Measurements from ENCODE around the gene WWC2. TPM values are rescaled to one million over a fixed set of nuclear protein-coding genes. Genes with fewer than 3 reads are reported as not detected.

Gene WWC2
- total RNA-seq, 2 experiments from 2014 or later: not detected

DNA sequence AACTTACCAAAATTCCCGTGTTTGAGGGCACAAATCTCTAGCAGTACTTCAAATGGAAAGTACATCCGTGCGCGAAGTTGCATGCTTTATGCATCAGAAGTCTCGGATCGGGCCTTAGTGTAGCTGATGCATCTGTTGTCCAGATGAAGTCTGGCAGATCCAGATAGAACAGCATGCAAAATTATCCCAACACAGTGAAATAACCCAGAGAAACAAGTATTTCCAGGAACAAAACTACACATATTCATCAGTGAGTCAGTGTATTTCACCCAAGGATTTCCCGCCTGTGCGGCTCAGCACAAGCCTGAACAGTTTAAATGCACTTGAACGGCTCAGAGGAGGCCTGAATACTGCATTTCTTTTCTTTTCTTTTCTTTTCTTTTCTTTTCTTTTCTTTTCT lies 250.6 kb downstream of the WWC2 start:
- intact Hi-C loops (cut with micrococcal nuclease; ENCODE audit: unreplicated experiment): no loop called here
- ChIA-PET POLR2A (no interaction called here), CTCF (ENCODE audit: unreplicated experiment) (no interaction called here)
- DNase-seq (ENCODE audit: low spot score): no peak
- Histone ChIP-seq H4K20me1 (ENCODE audit: insufficient read depth, low read length) (no peaks in the 10 kb centered on the region), H3K4me3 (ENCODE audit: low read depth, low read length, poor library complexity, severe bottlenecking) (no peak overlapping the region), H2AFZ (ENCODE audit: low read length) (no peak overlapping the region), H3K4me2 (ENCODE audit: low read length) (no peak overlapping the region), H3K4me1 (ENCODE audit: insufficient read depth, low read length, poor library complexity, severe bottlenecking) (no peaks in the 10 kb centered on the region), H3K36me3 (ENCODE audit: insufficient read depth, low read length) (no peaks in the 10 kb centered on the region), H3K79me2 (ENCODE audit: insufficient read depth, low read depth, low read length) (no peaks in the 10 kb centered on the region), H3K27ac (ENCODE audit: low read depth, low read length, poor library complexity, severe bottlenecking) (no peak overlapping the region), H3K9me2 (ENCODE audit: insufficient read depth, low read length) (no peaks in the 10 kb centered on the region), H3K9me3 (ENCODE audit: low read length) (no peaks in the 10 kb centered on the region)
- BruUV-seq (replicated peaks): no TSS peak
- TF ChIP-seq EZH2phosphoT487 (IDR thresholded peaks at IDR 0.05; ENCODE audit: borderline replicate concordance, low read depth, low read length) (no peak), CTCF (conservative IDR thresholded peaks at IDR 0.05; ENCODE audit: low read length) (no peak)

- Histone ChIP-seq H3K79me2 (ENCODE audit: insufficient read depth, low read depth, low read length) (no peaks in the 10 kb centered on the region), H2AFZ (ENCODE audit: low read length) (no peak overlapping the region), H3K4me3 (ENCODE audit: low read depth, low read length, poor library complexity, severe bottlenecking) (no peak overlapping the region), H3K9me2 (ENCODE audit: insufficient read depth, low read length) (no peaks in the 10 kb centered on the region), H3K27ac (ENCODE audit: low read depth, low read length, poor library complexity, severe bottlenecking) (no peak overlapping the region), H3K36me3 (ENCODE audit: insufficient read depth, low read length) (no peaks in the 10 kb centered on the region), H3K4me2 (ENCODE audit: low read length) (no peak overlapping the region), H4K20me1 (ENCODE audit: insufficient read depth, low read length) (no peaks in the 10 kb centered on the region), H3K4me1 (ENCODE audit: insufficient read depth, low read length, poor library complexity, severe bottlenecking) (no peaks in the 10 kb centered on the region), H3K9me3 (ENCODE audit: low read length) (no peaks in the 10 kb centered on the region)
- DNase-seq (ENCODE audit: low spot score): no peak
- TF ChIP-seq EZH2phosphoT487 (IDR thresholded peaks at IDR 0.05; ENCODE audit: borderline replicate concordance, low read depth, low read length): no peak
- CTCF ChIA-PET (ENCODE audit: unreplicated experiment): no interaction called here
- intact Hi-C loops (cut with micrococcal nuclease; ENCODE audit: unreplicated experiment): no loop called here
- BruUV-seq (replicated peaks): no TSS peak
- POLR2A ChIA-PET: no interaction called here
Observed at GRCh38 chr4:183350317-183351071, 251.4 kb downstream of the WWC2 start.

DNA sequence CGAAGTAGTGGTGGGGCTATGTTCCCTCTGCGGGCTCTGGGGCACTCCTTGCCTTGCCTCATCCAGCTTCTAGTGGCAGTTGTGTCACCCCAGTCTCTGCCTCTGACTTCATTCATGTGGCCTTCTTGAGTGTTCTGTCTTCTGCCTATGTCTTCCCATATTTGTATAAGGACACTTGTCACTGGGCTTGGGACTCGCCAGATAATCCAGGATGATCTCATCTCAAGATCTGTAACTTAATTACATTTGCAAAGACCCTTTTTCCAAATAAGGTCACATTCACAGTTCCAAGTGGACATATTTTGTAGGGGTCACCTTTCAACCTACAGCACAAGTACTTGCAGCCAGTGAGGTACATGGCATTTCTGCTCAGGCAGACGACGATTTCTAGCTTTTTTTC lies 253.5 kb downstream of the WWC2 start:
- H3K9me3 ChIP-seq (ENCODE audit: low read length): no peaks in the 10 kb centered on the region
- no peaks in the 10 kb centered on the region for H3K79me2 ChIP-seq (ENCODE audit: insufficient read depth, low read depth, low read length)
- no peaks in the 10 kb centered on the region for H3K9me2 ChIP-seq (ENCODE audit: insufficient read depth, low read length)
- H3K4me1 ChIP-seq (ENCODE audit: insufficient read depth, low read length, poor library complexity, severe bottlenecking): no peaks in the 10 kb centered on the region
- intact Hi-C loops (cut with micrococcal nuclease; ENCODE audit: unreplicated experiment): no loop called here
- no peak for DNase-seq (ENCODE audit: low spot score)
- H3K27ac ChIP-seq (ENCODE audit: low read depth, low read length, poor library complexity, severe bottlenecking): no peak overlapping the region
- no peaks in the 10 kb centered on the region for H3K36me3 ChIP-seq (ENCODE audit: insufficient read depth, low read length)
- H3K4me2 ChIP-seq (ENCODE audit: low read length): no peak overlapping the region
- ChIA-PET POLR2A (interaction anchor here (2.0 kb wide), 1 partner anchor 9 kb away, joined by 4 read pairs; no protein-coding TSS in a partner anchor), CTCF (ENCODE audit: unreplicated experiment) (no interaction called here)
- H3K4me3 ChIP-seq (ENCODE audit: low read depth, low read length, poor library complexity, severe bottlenecking): no peak overlapping the region
- H2AFZ ChIP-seq (ENCODE audit: low read length): no peak overlapping the region
- no TSS peak for BruUV-seq (replicated peaks)
- no peaks in the 10 kb centered on the region for H4K20me1 ChIP-seq (ENCODE audit: insufficient read depth, low read length)
- TF ChIP-seq CTCF (conservative IDR thresholded peaks at IDR 0.05; ENCODE audit: low read length) (no peak), EZH2phosphoT487 (IDR thresholded peaks at IDR 0.05; ENCODE audit: borderline replicate concordance, low read depth, low read length) (no peak)
